ENCODE measurements around the gene PDE2A.

DNA sequence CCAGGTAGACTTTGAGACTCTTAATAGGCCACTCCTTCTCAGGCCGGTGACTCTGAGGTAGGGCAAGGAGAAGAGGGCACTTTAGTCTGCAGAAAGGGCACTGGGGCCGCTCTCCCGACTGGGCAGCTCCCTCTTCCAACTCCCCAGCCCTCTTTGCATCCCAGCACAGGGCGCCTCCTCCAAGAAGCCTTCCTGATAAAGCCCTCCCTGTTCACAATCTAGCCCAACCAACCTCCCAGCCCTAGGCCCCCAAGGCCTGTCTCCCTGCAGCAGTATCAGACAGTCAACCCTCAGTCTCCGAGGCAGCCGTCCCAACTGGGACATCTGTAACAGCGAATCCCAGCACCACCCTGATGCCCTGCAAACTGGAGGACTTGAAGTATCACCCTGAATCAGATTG lies 14.3 kb upstream of the PDE2A start:
- TF ChIP-seq GATA2 (IDR thresholded peaks at IDR 0.05; ENCODE audit: low read depth, low read length) (no peak), GATA3 (IDR thresholded peaks at IDR 0.05; ENCODE audit: low read depth, low read length) (no peak)
